Activated T-helper 2 cell treated with anti-CD3 and anti-CD28 coated beads, Interferon-gamma antibody, Interleukin-2, Interleukin-4, amounts not matched to agents 10 μg/mL and 5 μg/mL and 100 μg/mL, durations not matched to agents 14 hours and 24 hours and 36 hours (primary cell): ENCODE results near the gene TSPAN32. TPM values are rescaled to one million over a fixed set of nuclear protein-coding genes. Genes with fewer than 3 reads are reported as not detected.

Source experiments
- DNase-seq: peaks from one replicate; pipeline ENCODE4 v3.0.0; 2021; ENCODE audit warnings: low spot score
- H3K27ac Mint-ChIP-seq: one replicate; pipeline ENCODE4 v1.8.0; 2021; ENCODE audit warnings: mixed read lengths
- H3K27me3 Mint-ChIP-seq: one replicate; pipeline ENCODE4 v1.8.0; 2021; ENCODE audit warnings: low read depth, mixed read lengths
- H3K36me3 Mint-ChIP-seq: one replicate; pipeline ENCODE4 v1.8.0; 2021; ENCODE audit warnings: low read depth, mixed read lengths
- H3K4me1 Mint-ChIP-seq: one replicate; pipeline ENCODE4 v1.8.0; 2021; ENCODE audit warnings: low read depth, mixed read lengths
- H3K4me3 Mint-ChIP-seq: one replicate; pipeline ENCODE4 v1.8.0; 2021; ENCODE audit warnings: low read depth, mild to moderate bottlenecking, moderate library complexity, mixed read lengths
- H3K9me3 Mint-ChIP-seq: one replicate; pipeline ENCODE4 v1.8.0; 2021; ENCODE audit warnings: mixed read lengths
- intact Hi-C: fragments of 100-400 bp; cut with micrococcal nuclease; formaldehyde crosslinking; loops from one replicate; pipeline ENCODE4 v1.15.1; 2023
- total RNA-seq: library from RNA; stranded (reverse); gene quantifications from 2 replicates; pipeline ENCODE4 v1.2.3, GENCODE V29; 2022

The TSPAN32 gene, protein sequence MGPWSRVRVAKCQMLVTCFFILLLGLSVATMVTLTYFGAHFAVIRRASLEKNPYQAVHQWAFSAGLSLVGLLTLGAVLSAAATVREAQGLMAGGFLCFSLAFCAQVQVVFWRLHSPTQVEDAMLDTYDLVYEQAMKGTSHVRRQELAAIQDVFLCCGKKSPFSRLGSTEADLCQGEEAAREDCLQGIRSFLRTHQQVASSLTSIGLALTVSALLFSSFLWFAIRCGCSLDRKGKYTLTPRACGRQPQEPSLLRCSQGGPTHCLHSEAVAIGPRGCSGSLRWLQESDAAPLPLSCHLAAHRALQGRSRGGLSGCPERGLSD
- total RNA-seq = 4.6 and 4.8 TPM in 2 replicates

- H3K4me1 Mint-ChIP-seq = peaks cover 33% of the 10 kb centered on the region
- peak; percentile 67 for DNase-seq
- peak within 1 kb of the TSS; percentile 89 for H3K27ac Mint-ChIP-seq
- peak within 1 kb of the TSS; percentile 85 for H3K4me3 Mint-ChIP-seq
- no peaks in the 10 kb centered on the region for H3K36me3 Mint-ChIP-seq
- no peaks in the 10 kb centered on the region for H3K9me3 Mint-ChIP-seq
- no peaks in the 10 kb centered on the region for H3K27me3 Mint-ChIP-seq
- intact Hi-C loops = loop anchor here (10.0 kb wide), 2 partner anchors 73 to 593 kb away; partner anchors contain the start of gene CD81
These were observed at the start of gene TSPAN32, which contains the start of gene C11orf21 for GRCh38 chr11:2301631-2302305. Gene TSPAN32 (plus strand): TSS chr11:2302013. CDS start chr11:2302150, 137 bp downstream. Gene C11orf21 (minus strand): TSS chr11:2301918. CDS start chr11:2301808, 110 bp downstream.

GRCh38 chr11:2252018-2252417 lies 49.8 kb upstream of the TSPAN32 start:
- Mint-ChIP-seq H3K4me3 (no peak overlapping the region), H3K9me3 (no peaks in the 10 kb centered on the region), H3K27me3 (no peaks in the 10 kb centered on the region), H3K4me1 (no peaks in the 10 kb centered on the region), H3K36me3 (no peaks in the 10 kb centered on the region), H3K27ac (no peak overlapping the region)
- intact Hi-C loops = no loop called here
- no peak for DNase-seq

GRCh38 chr11:2256293-2256913 lies 45.4 kb upstream of the TSPAN32 start:
- Mint-ChIP-seq H3K9me3 (no peaks in the 10 kb centered on the region), H3K27me3 (no peaks in the 10 kb centered on the region), H3K36me3 (no peaks in the 10 kb centered on the region), H3K4me3 (no peak overlapping the region), H3K27ac (no peak overlapping the region), H3K4me1 (no peaks in the 10 kb centered on the region)
- peak; percentile 7 for DNase-seq
- intact Hi-C loops = no loop called here

DNA sequence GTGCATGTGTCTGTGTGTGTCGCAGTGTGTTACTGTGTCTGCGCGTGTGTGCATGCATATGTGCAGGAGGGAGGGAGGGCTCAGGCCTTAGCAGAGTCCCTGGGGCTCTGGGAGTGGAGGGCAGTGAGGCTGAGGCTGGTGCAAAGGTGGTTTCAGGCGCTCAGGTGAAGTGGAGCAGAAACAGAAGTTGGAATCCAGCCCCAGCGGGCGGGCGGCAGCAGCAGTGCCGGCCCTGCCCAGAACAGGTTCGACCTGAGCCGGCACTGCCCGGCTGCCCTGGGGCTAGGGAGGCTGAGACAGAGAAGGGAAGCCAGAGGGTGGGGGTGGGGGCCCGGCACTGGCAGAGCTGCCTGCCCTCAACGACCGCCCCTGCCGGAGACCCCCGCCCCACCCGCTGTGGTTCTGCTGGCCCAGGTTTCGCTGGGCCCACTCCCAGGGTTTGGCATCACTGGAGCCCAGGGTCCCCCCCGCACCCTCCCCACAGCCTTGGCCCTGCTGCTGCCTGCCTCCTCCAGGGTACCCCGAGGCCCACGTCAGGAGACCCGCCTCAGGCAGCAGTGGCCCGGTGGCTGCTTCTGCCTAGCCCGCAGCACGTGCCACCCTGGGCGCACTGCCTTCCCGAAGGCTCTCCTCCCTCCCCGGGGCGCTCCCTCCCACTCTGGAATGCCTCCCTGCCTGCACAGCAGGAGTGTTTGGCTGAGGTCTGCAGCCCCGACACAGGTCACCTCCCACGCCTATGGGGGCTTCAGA lies 44.7 kb upstream of the TSPAN32 start:
- H3K9me3 Mint-ChIP-seq = no peaks in the 10 kb centered on the region
- no peaks in the 10 kb centered on the region for H3K36me3 Mint-ChIP-seq
- H3K27me3 Mint-ChIP-seq = no peaks in the 10 kb centered on the region
- no peak overlapping the region for H3K4me3 Mint-ChIP-seq
- intact Hi-C loops = no loop called here
- DNase-seq = peak; percentile 2
- H3K4me1 Mint-ChIP-seq = no peaks in the 10 kb centered on the region
- H3K27ac Mint-ChIP-seq = no peak overlapping the region

GRCh38 chr11:2258501-2259465 lies 43.0 kb upstream of the TSPAN32 start:
- Mint-ChIP-seq H3K9me3 (no peaks in the 10 kb centered on the region), H3K27ac (no peak overlapping the region), H3K4me1 (no peaks in the 10 kb centered on the region), H3K36me3 (no peaks in the 10 kb centered on the region), H3K27me3 (no peaks in the 10 kb centered on the region), H3K4me3 (no peak overlapping the region)
- peak; percentile 3 for DNase-seq
- intact Hi-C loops = no loop called here

DNA sequence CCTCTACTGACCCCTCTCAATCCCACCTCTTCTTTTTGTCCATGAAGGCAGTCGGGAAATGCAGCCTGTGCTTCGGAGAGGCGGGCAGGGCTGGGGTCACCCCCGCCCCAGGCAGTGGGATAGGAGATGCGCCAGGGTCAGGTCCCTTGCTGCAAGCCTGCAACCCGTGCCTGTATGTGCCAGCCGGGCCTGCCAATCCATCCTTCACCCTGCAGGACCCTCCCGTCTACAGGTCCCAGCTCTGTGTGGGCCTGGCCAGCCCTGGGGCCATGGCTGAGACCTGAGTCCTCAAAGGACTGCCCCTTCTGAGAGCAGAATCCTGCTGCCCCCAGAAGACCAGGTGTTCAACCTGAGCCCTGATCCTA lies 42.4 kb upstream of the TSPAN32 start:
- H3K36me3 Mint-ChIP-seq = no peaks in the 10 kb centered on the region
- no peaks in the 10 kb centered on the region for H3K4me1 Mint-ChIP-seq
- no peaks in the 10 kb centered on the region for H3K27me3 Mint-ChIP-seq
- H3K9me3 Mint-ChIP-seq = no peaks in the 10 kb centered on the region
- DNase-seq = peak; percentile 6
- no peak overlapping the region for H3K4me3 Mint-ChIP-seq
- H3K27ac Mint-ChIP-seq = no peak overlapping the region
- intact Hi-C loops = no loop called here

DNA sequence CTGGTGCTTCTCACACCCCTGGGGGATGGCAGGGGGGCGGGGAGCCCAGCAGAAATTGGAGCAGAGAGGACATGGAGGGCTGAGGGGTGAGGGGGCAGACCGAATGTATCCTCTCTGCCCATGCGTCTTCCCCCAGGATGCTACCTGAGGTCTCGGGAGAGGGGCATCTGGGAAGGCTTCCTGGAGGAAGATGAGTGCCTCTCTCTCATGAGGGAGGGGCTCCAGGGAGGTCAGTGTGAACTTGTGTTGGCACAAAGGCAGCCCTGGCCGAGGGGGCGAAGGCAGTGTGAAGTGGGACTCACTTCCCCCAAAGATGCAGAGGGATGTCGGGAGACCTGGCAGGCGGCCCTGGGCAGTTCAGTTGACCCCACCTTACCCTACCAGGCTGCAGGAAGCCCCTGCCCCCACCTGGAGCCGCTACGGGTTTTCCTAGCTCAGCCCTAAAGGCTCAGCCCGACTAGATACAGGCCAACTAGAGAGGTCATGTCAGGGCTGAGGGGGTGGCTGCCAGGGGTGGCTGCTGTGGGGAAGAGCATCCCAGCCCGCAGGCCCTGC lies 41.8 kb upstream of the TSPAN32 start:
- intact Hi-C loops = no loop called here
- DNase-seq = peak; percentile 4
- H3K27me3 Mint-ChIP-seq = no peaks in the 10 kb centered on the region
- H3K36me3 Mint-ChIP-seq = no peaks in the 10 kb centered on the region
- no peak overlapping the region for H3K27ac Mint-ChIP-seq
- no peaks in the 10 kb centered on the region for H3K4me1 Mint-ChIP-seq
- H3K4me3 Mint-ChIP-seq = no peak overlapping the region
- no peaks in the 10 kb centered on the region for H3K9me3 Mint-ChIP-seq

GRCh38 chr11:2260491-2261364 lies 41.1 kb upstream of the TSPAN32 start:
- H3K4me1 Mint-ChIP-seq = peaks cover 5% of the 10 kb centered on the region
- intact Hi-C loops = no loop called here

DNA sequence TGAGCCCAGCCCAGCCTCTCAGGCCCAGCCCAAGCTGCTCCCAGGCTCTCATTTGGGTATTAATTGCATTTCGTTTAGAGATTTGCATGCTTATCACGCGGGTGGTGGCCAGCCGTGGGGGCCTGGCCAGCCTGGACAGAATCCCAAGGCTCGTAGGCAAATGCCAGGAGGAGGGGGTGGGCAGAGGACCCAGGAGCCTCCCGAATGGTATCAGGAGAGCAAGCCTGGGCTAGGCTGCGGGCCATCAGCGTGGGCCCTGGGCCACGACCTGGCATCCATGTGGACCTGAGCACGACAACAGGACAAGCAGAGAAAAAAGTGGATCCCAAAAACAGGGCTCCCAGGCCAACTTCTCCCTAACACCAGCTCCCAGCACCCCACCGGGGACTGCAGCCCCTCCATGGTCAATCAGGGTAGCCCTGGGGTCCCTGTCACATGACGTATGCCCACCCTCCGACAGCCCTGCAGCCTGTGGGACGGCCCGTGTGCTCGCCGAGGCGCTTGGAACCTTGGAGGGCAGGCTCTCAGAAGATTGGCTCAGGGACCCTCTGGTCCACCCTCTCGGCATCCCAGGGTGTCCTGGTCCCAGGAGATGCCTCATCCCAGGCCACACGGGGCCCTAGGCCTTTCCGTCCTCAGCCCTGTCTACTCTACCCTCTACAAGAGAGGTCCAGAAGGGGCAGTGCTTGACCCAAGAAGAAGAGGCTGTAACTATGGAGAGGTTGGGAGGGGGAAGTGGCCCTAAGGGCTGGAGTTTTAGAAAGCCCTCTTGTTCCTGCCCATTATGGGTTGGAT lies 40.2 kb upstream of the TSPAN32 start:
- intact Hi-C loops = no loop called here
- no peaks in the 10 kb centered on the region for H3K9me3 Mint-ChIP-seq
- H3K4me3 Mint-ChIP-seq = no peak overlapping the region

More at GRCh38 chr11:2260491-2261364, 41.1 kb upstream of the TSPAN32 start:
- Mint-ChIP-seq H3K9me3 (no peaks in the 10 kb centered on the region), H3K4me3 (no peak overlapping the region), H3K36me3 (no peaks in the 10 kb centered on the region), H3K27me3 (no peaks in the 10 kb centered on the region), H3K27ac (no peak overlapping the region)
- peak; percentile 7 for DNase-seq

GRCh38 chr11:2262301-2263070 lies 39.3 kb upstream of the TSPAN32 start:
- Mint-ChIP-seq H3K9me3 (no peaks in the 10 kb centered on the region), H3K27ac (no peak overlapping the region), H3K4me3 (no peak overlapping the region), H3K27me3 (no peaks in the 10 kb centered on the region), H3K36me3 (no peaks in the 10 kb centered on the region), H3K4me1 (peaks cover 15% of the 10 kb centered on the region)
- DNase-seq = peak; percentile 3
- intact Hi-C loops = no loop called here

More for the DNA sequence above, 40.2 kb upstream of the TSPAN32 start:
- DNase-seq = peak; percentile 6
- Mint-ChIP-seq H3K4me1 (peaks cover 14% of the 10 kb centered on the region), H3K27me3 (no peaks in the 10 kb centered on the region), H3K36me3 (no peaks in the 10 kb centered on the region), H3K27ac (no peak overlapping the region)
